NB4 (cell line): Measurements from ENCODE around the gene ZNF644.

ENCODE experiments used
- CTCF ChIP-seq: IDR thresholded peaks from one replicate; pipeline ENCODE4 v1.5.1; 2012; ENCODE audit warnings: low read depth, low read length
- POLR2A ChIP-seq: IDR thresholded peaks from 2 replicates; pipeline ENCODE4 v1.6.1; 2011; ENCODE audit warnings: mild to moderate bottlenecking; ENCODE audit not compliant: insufficient read length; ENCODE audit errors: extremely low read depth

- TF ChIP-seq CTCF (no peak), POLR2A (no peak)
Measured at GRCh38 chr1:90925928-90926869, 95.6 kb downstream of the ZNF644 start.
